Activated naive CD8-positive, alpha-beta T cell treated with anti-CD3 and anti-CD28 coated beads, Interleukin-2, amount 50 U/mL, for 16 hours (primary cell): Measurements from ENCODE around the gene BGLAP.
"Not testable (repeated sequence)": the region's sequence is repeated elsewhere in the genome, so short reads cannot be mapped to it uniquely, and the experiment has no call there.

Experiments
- DNase-seq: peaks from one replicate; pipeline ENCODE4 v3.0.0-alpha.2; 2020; ENCODE audit warnings: low read depth, low spot score

Gene BGLAP

DNA sequence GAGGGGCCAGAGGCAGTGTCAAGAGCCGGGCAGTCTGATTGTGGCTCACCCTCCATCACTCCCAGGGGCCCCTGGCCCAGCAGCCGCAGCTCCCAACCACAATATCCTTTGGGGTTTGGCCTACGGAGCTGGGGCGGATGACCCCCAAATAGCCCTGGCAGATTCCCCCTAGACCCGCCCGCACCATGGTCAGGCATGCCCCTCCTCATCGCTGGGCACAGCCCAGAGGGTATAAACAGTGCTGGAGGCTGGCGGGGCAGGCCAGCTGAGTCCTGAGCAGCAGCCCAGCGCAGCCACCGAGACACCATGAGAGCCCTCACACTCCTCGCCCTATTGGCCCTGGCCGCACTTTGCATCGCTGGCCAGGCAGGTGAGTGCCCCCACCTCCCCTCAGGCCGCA lies at the start of gene BGLAP:
Gene BGLAP (plus strand): TSS at position 259 of the 400 bp plus-strand sequence. CDS start 48 bp downstream, at position 307.
- no peak for DNase-seq

DNA sequence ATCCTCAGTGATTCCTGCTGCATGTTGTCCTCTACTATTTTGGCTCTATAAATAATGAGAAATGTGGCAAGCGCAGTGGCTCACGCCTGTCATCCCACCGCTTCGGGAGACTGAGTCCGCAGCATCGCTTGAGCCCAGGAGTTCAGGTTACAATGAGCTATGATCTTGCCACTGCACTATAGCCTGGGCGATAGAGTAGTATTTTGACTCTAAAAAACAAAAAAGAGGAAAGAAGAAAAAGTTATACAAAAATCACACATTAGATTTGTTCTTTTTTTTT lies 48.8 kb upstream of the BGLAP start:
- no peak for DNase-seq

DNA sequence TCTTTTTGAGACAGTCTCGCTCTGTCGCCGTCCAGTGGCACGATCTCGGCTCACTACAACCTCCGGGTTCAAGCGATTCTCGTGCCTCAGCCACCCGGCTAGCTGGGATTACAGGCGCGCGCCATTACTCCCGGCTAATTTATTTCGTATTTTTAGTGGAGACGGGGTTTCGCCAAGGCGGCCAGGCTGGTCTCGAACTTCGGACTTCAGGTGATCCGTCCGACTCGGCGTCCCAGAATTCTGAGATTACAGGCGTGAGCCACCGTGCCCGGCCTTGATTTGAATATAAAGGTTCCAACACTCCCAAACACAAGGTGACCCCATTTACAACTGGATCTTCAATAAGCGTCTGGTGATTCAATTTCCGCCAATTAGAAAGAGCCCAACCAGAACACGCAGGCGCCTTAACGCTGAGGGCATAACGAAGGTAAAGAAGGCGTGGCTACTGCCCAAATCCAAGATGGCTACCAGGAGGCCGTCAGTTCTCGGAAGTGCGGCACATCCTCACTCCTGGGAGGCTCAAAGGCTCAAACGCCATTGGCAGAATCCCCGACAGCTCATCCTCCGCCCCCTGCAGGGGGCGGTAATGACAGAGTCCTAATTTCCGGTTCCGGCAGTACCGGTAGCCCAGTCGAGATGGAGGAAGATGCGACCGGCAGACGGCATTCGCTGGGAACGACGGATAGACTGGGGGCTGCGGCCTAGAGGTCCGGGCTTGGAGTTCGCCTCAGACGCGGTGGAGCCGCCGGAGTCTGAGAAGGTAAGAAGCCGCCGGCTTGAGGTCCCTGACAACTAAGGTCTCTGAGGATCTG lies 48.3 kb upstream of the BGLAP start, which contains the start of gene SLC25A44:
Gene SLC25A44 (plus strand): TSS at position 617 of the 812 bp plus-strand sequence. CDS start 5,744 bp downstream, outside the sequence.
- peak; percentile 94 for DNase-seq

- DNase-seq, result no peak
These were observed 47.7 kb upstream of the BGLAP start for GRCh38 chr1:156194300-156194652.

- DNase-seq, result no peak
These were observed 46.1 kb upstream of the BGLAP start for GRCh38 chr1:156195853-156196252.

DNA sequence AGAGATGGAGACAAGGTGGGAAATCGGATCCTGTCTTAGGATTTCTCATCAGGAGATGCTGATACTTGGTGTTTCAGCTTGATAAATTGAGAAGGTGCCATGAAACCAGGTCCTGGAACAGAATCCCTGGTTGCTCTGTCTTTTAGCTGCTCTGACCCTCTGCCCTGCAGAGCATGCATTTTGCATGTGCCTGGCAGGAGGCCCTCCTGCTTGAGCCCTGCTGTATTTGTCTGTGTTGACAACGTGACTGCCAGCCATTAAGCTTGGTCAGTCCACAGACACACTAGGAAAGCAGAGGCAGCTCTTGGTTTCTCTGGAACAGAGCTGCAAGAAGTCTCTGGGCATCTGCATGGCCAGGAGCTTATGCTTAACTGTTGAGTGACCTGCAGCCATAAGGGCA lies 45.5 kb upstream of the BGLAP start:
- no peak for DNase-seq

DNA sequence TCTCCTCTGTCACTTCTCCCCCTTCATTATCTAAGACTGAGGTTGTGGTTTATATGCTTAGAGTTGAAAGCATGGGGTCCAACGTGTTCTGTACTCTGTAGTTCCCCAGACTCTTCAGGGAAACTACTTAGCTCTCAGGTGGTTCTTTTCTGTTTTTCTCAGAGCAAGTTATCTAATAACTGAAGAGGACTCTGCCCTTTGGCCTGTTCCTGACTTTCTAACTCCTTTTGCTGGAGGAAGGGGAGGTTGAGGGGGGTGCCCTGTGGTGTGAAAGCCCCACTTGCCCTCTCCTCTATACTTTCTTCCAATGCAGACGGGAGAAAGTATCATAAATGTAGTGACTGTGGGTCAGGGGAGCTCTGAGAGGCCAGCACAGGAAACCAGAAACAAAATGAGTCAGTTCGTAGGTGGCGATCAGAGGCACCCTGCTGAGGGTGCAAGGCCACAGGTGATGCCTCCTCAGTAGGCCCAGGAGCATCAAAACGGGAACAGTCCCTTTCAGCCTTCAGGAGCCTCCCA lies 43.1 kb upstream of the BGLAP start:
- DNase-seq, result no peak

DNA sequence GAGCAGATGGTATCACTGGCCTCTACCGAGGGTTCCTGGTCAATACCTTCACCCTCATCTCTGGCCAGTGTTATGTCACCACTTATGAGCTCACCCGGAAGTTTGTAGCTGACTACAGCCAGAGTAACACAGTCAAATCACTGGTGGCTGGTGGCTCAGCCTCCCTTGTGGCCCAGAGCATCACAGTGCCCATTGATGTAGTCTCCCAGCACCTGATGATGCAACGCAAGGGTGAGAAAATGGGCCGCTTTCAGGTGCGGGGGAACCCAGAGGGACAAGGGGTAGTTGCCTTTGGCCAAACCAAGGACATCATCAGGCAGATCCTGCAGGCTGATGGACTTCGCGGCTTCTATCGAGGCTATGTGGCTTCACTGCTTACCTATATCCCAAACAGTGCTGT lies 41.9 kb upstream of the BGLAP start:
- DNase-seq, result no peak

DNA sequence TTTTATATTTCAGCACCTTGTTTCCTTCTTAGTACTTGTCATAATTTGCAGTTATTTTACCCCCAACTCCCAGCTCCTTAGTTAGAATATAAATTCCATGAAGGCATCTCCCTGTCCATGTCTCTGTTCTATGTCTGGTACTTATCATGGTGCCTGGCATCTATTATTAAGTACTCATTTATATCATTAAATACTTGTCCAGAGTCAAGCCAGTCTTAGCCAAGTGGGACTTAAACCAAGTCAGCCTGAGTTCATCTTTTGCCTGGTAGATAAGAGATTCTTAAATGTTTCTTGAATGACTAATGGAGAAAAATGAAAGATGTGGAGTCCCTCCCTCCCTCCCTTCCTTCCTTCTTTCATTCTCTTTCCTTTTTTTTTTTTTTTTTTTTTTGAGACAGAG lies 38.7 kb upstream of the BGLAP start:
- DNase-seq, result no peak

DNA sequence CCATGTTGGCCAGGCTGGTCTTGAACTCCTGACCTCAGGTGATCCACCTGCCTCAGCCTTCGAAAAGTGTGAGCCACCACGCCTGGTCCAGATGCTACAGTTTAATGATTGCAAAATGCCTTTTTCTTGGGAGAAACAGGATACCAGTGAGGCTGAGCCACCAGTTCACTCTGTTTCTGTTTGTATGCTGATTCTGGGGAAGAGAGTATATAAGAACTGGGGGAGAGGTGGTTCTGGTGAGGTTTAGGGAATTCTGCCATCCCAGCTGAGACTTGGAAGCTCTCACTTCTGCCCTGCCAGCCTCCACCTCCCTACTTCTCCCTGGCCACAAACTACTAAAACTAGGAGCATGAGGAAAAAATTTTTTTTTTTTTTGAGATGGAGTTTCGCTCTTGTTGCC lies 37.3 kb upstream of the BGLAP start:
- DNase-seq, result no peak

DNA sequence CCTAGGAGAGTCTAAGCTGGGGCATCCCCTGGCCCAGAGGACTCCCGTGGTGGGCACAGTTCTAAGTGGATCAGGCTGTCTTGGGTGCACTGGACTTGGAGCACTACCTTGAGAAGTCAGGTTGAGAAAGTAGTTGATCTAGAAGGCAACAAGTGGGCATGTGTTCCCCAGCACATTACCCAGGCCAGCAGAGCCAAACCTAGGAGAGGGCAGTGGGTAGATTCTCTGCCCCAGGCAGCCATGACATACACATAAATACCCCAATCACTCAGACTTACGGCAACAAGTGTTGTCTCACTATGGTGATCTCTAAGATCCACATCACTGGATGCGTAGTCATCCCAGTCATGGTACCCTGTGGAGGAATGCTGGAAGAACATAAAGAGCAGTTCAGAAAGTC lies 30.7 kb upstream of the BGLAP start:
- no peak for DNase-seq

- no peak for DNase-seq
These were observed 29.9 kb upstream of the BGLAP start for GRCh38 chr1:156212130-156212529.

- DNase-seq, result peak; percentile 94
These were observed 28.9 kb upstream of the BGLAP start, which contains the start of gene PMF1 for GRCh38 chr1:156212833-156213643. Gene PMF1 (plus strand): TSS chr1:156213007. CDS start chr1:156213016, 9 bp downstream.

- DNase-seq, result no peak
These were observed 28.4 kb upstream of the BGLAP start for GRCh38 chr1:156213644-156213966.

GRCh38 chr1:156214024-156214748 lies 27.8 kb upstream of the BGLAP start:
- no peak for DNase-seq

GRCh38 chr1:156216361-156217086 lies 25.5 kb upstream of the BGLAP start:
- DNase-seq, result not testable (repeated sequence)

- DNase-seq, result no peak
These were observed 24.1 kb upstream of the BGLAP start for GRCh38 chr1:156217871-156218270.

- no peak for DNase-seq
These were observed 21.8 kb upstream of the BGLAP start for GRCh38 chr1:156220226-156220625.

DNA sequence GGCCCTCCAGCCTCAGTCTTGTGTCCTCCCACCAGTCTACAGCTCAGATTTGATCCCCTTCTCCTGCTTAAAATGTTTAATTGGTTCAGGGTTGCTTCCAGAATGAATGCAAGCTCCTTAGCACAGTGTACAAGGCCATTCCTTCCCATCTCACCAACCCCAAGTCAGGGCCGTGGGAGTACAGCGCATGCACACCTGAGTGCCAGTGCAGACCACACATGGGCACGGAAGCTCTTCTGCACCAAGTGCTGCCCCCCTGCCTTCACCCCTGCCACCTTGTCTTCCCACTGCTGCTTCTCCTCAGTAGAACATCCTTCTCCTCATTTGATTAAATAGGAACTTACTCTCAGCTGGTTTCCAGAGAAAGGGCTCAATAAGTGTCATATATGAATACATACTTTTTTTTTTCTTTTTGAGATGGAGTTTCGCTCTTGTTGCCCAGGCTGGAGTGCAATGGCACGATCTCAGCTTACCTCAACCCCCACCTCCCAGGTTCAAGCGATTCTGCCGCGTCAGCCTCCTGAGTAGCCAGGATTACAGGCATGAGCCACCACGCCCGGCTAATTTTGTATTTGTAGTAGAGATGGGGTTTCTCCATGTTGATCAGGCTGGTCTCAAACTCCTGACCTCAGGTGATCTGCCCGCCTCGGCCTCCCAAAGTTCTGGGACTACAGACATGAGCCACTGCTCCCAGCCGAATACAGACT lies 19.8 kb upstream of the BGLAP start:
- DNase-seq, result no peak

- DNase-seq, result no peak
These were observed 16.3 kb upstream of the BGLAP start for GRCh38 chr1:156225677-156226014.

DNA sequence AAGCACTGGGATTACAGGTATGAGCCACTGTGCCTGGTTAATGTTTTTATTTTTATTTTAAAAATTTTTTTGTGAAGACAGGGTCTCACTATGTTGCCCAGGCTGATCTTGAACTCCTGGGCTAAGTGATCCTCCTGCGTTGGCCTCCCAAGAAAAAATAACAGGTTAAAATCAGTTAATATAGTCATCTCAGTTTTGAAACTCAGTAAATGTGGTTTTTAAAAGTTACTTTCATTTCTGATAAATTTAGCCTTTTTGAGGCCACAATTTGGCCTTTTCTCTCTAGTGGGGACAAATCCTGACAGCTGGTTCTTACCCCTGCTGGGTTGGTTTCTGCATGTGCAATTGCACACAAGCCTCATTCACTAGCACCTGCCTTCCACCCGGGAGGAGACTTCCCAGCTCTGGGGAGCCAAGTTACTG lies 15.9 kb upstream of the BGLAP start:
- no peak for DNase-seq
